HL-60 (cell line): Measurements from ENCODE around the gene NR3C2.

Experiments used
- DNase-seq, 2 experiments: peaks; one replicate each; pipeline ENCODE4 v3.0.0-alpha.2; 2010 to 2020; ENCODE audit warnings: low read depth in 1 of 2, low spot score in 1 of 2
- H3K27ac ChIP-seq: fragments of 250-450 bp; sonication (Bioruptor Pico); replicated peaks from 2 replicates; pipeline ENCODE4 v1.5.1; 2020; ENCODE audit warnings: mild to moderate bottlenecking, moderate library complexity
- H3K27me3 ChIP-seq: fragments of 250-450 bp; sonication (Bioruptor Pico); 2 replicates; pipeline ENCODE4 v1.5.1; 2021; ENCODE audit warnings: mild to moderate bottlenecking, moderate library complexity; ENCODE audit not compliant: insufficient read depth, poor library complexity, severe bottlenecking
- H3K4me3 ChIP-seq: replicated peaks from 2 replicates; pipeline ENCODE4 v1.5.1; 2011; ENCODE audit warnings: mild to moderate bottlenecking, control low read depth, low read length; ENCODE audit not compliant: insufficient read depth
- CTCF ChIP-seq: IDR thresholded peaks from one replicate; pipeline ENCODE4 v1.5.1; 2011; ENCODE audit warnings: low read length, control low read depth, inconsistent platforms; ENCODE audit not compliant: insufficient read depth
- GABPA ChIP-seq: IDR thresholded peaks from 2 replicates; pipeline ENCODE4 v1.6.1; 2012; ENCODE audit warnings: low read depth
- POLR2AphosphoS5 ChIP-seq: IDR thresholded peaks from 2 replicates; pipeline ENCODE4 v1.6.1; 2012; ENCODE audit warnings: low read depth
- REST ChIP-seq: IDR thresholded peaks from 2 replicates; pipeline ENCODE4 v1.6.1; 2012; ENCODE audit warnings: low read depth; ENCODE audit not compliant: insufficient replicate concordance
- SPI1 ChIP-seq: IDR thresholded peaks from 2 replicates; pipeline ENCODE4 v1.6.1; 2012; ENCODE audit warnings: low read depth, mild to moderate bottlenecking, borderline replicate concordance

NR3C2 gene

GRCh38 chr4:148369919-148370318 is 72.3 kb downstream of the NR3C2 start:
- Histone ChIP-seq H3K4me3 (no peak overlapping the region), H3K27me3 (no peaks in the 10 kb centered on the region), H3K27ac (no peak overlapping the region)
- DNase-seq = no peak
- TF ChIP-seq REST = no peak
- TF ChIP-seq CTCF = no peak
- no peak for TF ChIP-seq GABPA
- TF ChIP-seq POLR2AphosphoS5 = no peak
- no peak for TF ChIP-seq SPI1

- no peak overlapping the region for H3K27ac ChIP-seq
- DNase-seq = no peak
- no peaks in the 10 kb centered on the region for H3K27me3 ChIP-seq
- no peak for TF ChIP-seq REST
- TF ChIP-seq CTCF = no peak
- TF ChIP-seq POLR2AphosphoS5 = no peak
- TF ChIP-seq GABPA = no peak
- no peak for TF ChIP-seq SPI1
- H3K4me3 ChIP-seq = no peak overlapping the region
Observed at GRCh38 chr4:148367756-148368155, 74.5 kb downstream of the NR3C2 start.

GRCh38 chr4:148366251-148366650 is 76.0 kb downstream of the NR3C2 start:
- no peak for DNase-seq
- H3K4me3 ChIP-seq = no peak overlapping the region
- H3K27ac ChIP-seq = no peak overlapping the region
- TF ChIP-seq GABPA (no peak), REST (no peak), CTCF (no peak), POLR2AphosphoS5 (no peak), SPI1 (no peak)
- H3K27me3 ChIP-seq = no peaks in the 10 kb centered on the region
